Amniotic stem cell (primary cell): Measurements from ENCODE around the gene C1QBP.
"Not testable (repeated sequence)": the region's sequence is repeated elsewhere in the genome, so short reads cannot be mapped to it uniquely, and the experiment has no call there.

Experiments used
- DNase-seq: peaks from one replicate; lab custom pipeline; 2025; lab: John Stamatoyannopoulos, UW

Gene C1QBP

DNA sequence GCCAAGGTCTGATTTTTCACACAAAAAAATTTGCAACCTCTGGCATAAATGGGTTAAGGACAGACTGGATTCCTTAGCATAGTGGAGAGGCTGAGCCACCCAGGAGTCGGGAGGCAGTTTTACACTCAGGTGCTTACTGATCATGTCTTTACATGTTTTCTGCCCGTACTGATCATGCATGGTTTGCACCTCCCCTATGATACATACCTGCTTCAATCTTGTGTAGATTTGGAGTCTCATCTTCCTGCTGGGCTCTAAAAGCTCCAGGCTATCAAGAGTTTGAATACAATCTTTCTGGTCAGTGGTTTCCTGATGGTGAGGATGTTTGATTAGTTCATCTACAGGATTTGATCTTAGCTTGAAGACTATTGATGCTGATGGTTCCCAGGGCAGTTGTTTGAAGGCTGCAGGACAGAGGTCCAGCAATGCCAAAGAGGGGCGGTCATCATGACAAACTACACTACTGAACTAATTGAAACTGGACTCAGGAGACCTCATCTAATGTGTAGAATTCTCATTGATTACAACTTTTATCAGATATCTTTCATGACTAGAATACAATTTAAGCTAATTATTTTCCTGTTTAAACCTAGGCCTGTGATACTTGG is 6.9 kb downstream of the C1QBP start:
- DNase-seq = no peak

DNA sequence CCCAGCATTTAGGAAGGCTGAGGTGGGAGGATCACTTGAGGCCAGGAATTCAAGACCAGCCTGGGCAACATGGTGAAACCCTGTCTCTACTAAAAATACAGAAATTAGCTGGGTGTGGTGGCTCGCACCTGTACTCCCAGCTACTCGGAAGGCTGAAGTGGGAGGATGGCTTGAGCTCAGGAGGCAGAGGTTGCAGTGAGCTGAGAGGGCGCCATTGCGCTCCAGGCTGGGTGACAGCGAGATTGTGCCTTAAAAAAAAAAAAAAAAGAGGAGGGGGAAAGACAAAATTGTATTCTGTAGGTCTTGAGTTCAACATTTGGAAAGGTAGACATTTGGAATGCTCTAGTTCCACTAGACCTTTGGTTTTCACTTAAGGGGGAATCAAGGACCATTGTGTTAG is 7.7 kb downstream of the C1QBP start:
- DNase-seq = not testable (repeated sequence)

DNA sequence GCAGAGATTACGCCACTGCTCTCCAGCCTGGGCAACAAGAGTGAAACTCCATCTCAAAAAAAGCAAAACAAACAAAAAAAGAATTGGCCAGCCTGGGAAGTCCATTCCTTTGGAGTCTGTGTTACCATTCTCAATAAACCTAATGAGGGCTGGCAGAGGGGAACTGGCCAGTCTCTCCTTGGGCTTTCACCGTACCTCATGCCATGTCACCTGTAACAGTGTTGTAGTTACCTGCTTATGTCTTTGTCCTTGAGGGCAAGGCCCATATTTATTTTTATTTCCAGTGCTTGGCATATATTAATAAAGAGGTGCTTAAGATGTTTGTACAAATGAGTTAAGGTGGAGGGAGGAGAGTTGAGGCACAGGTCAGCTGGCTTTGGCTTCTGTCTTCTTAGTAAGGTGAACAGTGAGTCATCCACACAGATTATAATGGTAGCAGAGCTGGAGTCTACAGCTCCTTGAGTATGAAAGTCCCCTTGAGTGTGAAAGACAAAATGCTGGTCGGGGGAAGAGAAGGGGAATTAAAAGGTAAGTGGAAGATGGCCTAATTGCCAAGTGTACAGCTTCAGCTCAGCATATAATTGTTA is 8.4 kb downstream of the C1QBP start:
- DNase-seq = no peak

- no peak for DNase-seq
Observed at GRCh38 chr17:5429191-5429887, 9.6 kb downstream of the C1QBP start.

DNA sequence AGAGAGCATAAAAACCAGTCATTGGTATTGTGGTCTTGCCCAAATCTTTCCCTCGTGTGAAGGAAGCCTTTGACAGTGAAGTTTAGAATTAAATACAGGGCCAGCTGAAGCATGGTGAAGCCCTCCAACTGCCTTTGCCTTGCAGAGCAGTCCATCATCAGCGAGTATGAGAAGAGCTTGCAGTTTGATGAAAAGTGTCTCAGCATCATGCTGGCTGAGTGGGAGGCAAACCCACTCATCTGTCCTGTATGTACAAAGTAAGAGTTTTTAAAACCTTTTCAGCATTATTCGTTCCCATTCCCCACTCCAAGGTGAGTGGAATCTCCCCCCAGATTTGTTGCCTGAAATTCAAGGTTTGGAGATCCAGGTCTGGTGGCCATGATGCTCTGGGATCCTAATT is 13.1 kb downstream of the C1QBP start:
- DNase-seq = no peak

DNA sequence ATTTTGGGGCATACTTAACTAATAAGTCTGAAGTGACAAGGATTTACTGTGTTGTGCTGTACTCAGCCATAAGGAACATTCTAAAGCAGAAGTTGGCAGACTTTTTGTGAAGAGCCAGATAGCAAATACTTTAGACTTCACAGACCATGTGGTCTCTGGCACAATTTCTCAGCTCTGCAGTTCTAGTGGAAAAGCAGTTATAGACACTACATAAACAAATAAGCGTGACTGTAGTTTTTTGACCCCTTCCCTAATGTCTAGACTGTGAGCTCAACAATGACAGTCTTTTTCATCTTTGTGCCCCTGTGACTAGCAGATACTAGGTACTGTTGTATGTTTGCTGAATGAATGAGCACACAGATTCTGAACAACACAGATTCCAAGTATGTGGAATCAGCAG is 14.0 kb downstream of the C1QBP start:
- DNase-seq = no peak

- DNase-seq = peak; percentile 54
Observed at GRCh38 chr17:5422505-5422904, 16.4 kb downstream of the C1QBP start.

DNA sequence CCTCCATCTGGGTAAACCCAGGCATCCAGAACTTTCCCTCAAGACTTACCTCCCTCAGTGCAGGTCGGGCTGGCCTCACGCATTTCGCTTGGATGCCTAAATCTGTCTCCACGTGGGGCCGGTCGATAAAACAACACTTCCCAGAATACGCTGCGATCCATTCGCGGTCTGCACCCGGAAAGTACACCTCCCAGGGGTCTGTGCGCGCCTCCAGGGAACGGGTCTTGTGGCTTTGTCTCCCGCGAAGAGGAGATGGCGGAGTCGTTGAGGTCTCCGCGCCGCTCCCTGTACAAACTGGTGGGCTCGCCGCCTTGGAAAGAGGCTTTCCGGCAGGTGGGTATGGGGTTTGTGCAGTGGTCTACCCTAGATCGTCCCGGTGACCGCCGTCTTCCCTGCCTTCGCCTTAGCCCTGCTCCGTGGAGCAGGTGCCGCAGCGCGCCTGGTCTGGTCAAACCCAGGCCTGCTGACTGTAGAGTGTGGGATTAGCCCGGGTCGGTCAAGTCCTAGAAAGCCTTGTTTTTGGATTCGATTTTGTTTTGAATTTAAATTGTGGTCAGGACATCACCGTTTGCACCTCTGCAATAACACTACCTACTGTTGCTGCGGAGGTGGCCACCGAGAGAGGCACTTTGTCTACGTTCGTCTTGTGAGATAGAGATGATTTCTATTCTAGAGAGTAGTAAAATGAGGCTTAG is 18.8 kb downstream of the C1QBP start, which contains the start of gene RPAIN:
RPAIN (plus strand) TSS at position 224 of the 695 bp plus-strand sequence; CDS start at position 253, 29 bp downstream.
- DNase-seq = peak; percentile 89

DNA sequence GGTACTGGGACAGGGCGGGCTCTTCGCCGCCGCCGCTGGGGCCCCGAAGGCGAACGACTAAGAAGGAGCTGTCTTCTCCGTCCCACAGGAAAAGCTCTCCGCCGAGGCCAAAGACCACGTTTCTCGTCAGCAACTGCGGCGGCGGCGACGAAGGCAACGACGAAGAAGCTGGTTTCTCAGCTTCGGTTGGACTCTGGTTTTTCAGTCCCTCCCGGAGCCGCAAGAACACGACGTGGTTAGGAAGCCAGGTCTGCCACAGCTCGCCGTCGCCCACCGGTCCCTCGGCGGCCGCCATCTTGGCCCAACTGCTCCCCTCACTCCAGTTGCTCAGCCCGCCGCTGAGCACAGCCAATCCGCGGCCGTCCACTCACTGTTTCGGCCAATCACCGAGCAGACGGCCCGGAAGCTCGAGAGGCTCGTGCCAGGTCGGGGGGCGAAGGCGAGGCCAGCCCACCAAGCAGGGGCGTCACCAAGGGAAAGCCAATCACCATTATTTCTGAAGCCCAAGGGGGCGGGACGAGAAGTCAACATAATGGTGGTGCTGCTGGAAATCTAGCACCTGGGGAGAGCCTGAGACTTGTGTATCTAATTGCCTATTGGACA is 19.5 kb downstream of the C1QBP start, which contains the start of gene NUP88:
NUP88 (minus strand) TSS at position 307 of the 603 bp plus-strand sequence; CDS start at position 295, 12 bp downstream.
- peak; percentile 96 for DNase-seq

DNA sequence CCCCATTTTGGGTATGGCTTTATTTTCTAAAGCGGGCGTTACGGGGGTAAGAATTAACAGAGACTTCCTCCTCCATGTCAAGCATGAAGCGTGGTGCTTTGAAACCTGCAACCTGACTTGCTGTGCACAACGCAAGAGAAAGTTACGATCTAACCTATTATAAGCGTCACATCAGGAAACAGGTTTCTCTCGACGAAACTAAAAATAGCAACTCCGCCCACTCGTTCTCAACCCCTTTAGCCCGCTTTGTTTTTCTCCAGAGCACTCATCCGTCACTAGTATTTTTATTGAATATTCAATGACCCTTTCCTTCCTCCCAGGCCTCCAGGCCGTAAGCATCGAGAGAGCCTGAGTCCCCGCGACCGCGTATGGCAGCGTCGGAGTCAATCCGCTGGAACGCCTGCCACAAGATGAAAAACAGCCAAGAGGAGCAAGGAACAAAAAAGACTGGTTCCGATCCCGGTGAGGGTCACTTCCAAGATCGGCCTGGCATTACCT is 20.0 kb downstream of the C1QBP start:
- DNase-seq = no peak

GRCh38 chr17:5416901-5417300 is 22.1 kb downstream of the C1QBP start:
- DNase-seq = no peak

DNA sequence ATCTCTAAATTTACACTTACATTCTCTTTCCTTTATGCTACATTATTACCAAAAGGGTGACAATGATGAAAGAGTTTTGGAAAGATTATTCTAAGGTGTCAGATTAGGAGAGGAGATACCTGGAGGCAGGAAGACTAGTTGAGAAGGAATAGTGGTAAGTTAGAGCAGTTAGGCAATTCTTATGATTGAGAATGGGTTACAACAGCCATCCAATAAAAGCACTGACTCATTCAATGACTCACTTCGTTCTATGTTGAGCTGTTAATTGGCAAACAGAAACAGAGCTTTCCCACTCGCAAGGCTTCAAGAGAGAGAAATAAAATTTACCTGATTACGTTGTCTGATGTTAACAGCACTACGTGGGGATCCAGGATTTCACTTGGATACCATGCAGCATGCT is 25.3 kb downstream of the C1QBP start:
- DNase-seq = peak; percentile 58

GRCh38 chr17:5410594-5411272 is 28.2 kb downstream of the C1QBP start:
- no peak for DNase-seq

- DNase-seq = no peak
Observed at GRCh38 chr17:5408186-5408585, 30.8 kb downstream of the C1QBP start.

DNA sequence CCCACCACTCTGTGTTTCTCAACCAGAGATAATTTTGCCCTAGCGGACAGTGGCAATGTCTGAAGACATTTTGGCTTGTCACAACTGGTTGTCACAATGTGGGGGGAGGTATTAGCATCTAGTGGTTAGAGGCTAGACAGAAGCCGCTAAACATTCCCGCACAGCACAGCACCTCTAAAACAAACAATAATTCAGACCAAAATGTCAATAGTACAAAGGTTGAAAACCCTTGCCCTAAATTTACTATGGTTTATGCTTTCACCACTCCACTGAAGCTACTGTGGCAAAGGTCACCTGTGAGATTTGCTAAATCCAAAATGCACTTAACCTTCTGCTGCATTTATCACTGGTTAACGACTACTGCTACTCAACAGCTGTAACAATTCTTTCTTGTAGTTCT is 33.6 kb downstream of the C1QBP start:
- DNase-seq = no peak

DNA sequence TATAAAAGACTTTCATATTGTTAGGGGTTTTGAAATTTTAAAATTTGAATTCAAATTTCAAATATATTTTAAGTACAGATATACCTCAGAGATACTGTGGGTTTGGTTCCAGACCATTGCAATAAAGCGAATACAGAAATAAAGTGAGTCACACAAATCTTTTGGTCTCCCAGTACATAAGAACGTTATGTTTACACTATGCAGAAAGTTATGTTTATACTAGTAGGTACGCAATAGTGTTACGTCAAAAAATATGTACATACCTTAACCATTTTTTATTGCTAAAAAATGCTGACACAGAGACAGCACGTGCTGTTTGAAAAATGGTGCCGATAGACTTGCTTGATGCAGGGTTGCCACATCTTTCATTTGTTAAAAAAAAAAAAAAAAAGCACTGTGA is 39.2 kb downstream of the C1QBP start:
- no peak for DNase-seq

DNA sequence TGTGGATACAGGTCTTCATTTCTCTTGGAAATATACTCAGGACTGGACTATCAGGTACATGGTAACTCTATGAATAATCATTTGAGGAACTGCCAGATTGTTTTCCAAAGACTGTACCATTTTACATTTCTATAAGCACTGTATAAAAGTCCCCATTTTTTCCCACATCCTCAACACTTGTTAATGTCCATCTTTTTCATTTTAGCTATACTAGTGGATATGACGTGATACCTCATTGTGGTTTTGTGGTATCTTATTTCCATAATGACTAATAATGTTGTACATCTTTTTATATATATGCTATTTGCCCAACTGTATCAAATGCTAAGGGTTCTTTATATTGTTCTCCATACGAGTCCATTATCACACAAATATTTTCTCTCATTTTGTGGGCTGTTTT is 42.3 kb downstream of the C1QBP start:
- no peak for DNase-seq

DNA sequence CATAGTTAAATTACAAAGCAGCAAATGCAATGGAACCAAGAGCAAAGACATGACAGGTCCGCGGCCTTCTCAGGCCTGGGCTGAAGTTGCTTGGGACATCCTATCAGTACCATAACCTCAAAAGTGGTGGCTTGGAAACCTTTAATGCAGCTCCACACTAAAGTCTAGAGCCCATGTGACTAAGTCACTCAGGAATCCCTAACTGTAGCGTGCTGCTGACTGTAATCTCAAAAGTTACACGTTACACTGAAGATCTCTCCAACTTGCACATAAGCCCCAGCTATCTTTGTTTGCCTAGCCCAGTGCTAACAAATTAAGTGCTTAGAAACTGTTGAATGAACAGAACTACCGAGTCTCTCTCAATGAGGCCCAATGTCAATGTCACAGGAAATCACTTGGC is 47.3 kb downstream of the C1QBP start:
- DNase-seq = no peak
